ENCODE measurements around the gene ZNF750.

ZNF750 gene

GRCh38 chr17:82820278-82821251 is 19.3 kb downstream of the ZNF750 start:
- TF ChIP-seq CTCF (IDR thresholded peaks at IDR 0.05; ENCODE audit: low read depth, low read length): no peak
- in situ Hi-C loops (cut with HindIII; ENCODE audit: low sequenced_read_pairs): no loop called here
- no peak overlapping the region for H3K4me3 ChIP-seq (ENCODE audit: low read depth, low read length)
- no peak for DNase-seq (ENCODE audit: low read depth, low spot score)

- in situ Hi-C loops (cut with HindIII; ENCODE audit: low sequenced_read_pairs): no loop called here
- no peak for TF ChIP-seq CTCF (IDR thresholded peaks at IDR 0.05; ENCODE audit: low read depth, low read length)
- peak; percentile 16 for DNase-seq (ENCODE audit: low read depth, low spot score)
- H3K4me3 ChIP-seq (ENCODE audit: low read depth, low read length): no peak overlapping the region
These were observed 21.9 kb downstream of the ZNF750 start for GRCh38 chr17:82817947-82818346.

- no peak for DNase-seq (ENCODE audit: low read depth, low spot score)
- in situ Hi-C loops (cut with HindIII; ENCODE audit: low sequenced_read_pairs): no loop called here
- TF ChIP-seq CTCF (IDR thresholded peaks at IDR 0.05; ENCODE audit: low read depth, low read length): no peak
- no peak overlapping the region for H3K4me3 ChIP-seq (ENCODE audit: low read depth, low read length)
These were observed 23.5 kb downstream of the ZNF750 start for GRCh38 chr17:82816358-82816757.

- H3K4me3 ChIP-seq (ENCODE audit: low read depth, low read length): no peak overlapping the region
- DNase-seq (ENCODE audit: low read depth, low spot score): no peak
- no peak for TF ChIP-seq CTCF (IDR thresholded peaks at IDR 0.05; ENCODE audit: low read depth, low read length)
- in situ Hi-C loops (cut with HindIII; ENCODE audit: low sequenced_read_pairs): no loop called here
These were observed 24.0 kb downstream of the ZNF750 start for GRCh38 chr17:82815790-82816305.

- TF ChIP-seq CTCF (IDR thresholded peaks at IDR 0.05; ENCODE audit: low read depth, low read length): no peak
- in situ Hi-C loops (cut with HindIII; ENCODE audit: low sequenced_read_pairs): no loop called here
These were observed 24.5 kb downstream of the ZNF750 start for GRCh38 chr17:82815354-82815753.

GRCh38 chr17:82814834-82815233 is 25.0 kb downstream of the ZNF750 start:
- no peak overlapping the region for H3K4me3 ChIP-seq (ENCODE audit: low read depth, low read length)
- DNase-seq (ENCODE audit: low read depth, low spot score): no peak
- in situ Hi-C loops (cut with HindIII; ENCODE audit: low sequenced_read_pairs): no loop called here
- no peak for TF ChIP-seq CTCF (IDR thresholded peaks at IDR 0.05; ENCODE audit: low read depth, low read length)

More at GRCh38 chr17:82815354-82815753, 24.5 kb downstream of the ZNF750 start:
- DNase-seq (ENCODE audit: low read depth, low spot score): no peak
- no peak overlapping the region for H3K4me3 ChIP-seq (ENCODE audit: low read depth, low read length)

All from astrocyte of the spinal cord (primary cell).